HepG2 (cell line): ENCODE data around the gene C16orf86. TPM values are rescaled to one million over a fixed set of nuclear protein-coding genes. Genes with fewer than 3 reads are reported as not detected.
A peak's percentile ranks its signal among the peaks of the same experiment; 100 is the strongest.

ENCODE experiments used
- DRAP1 ChIP-seq: IDR thresholded peaks from 2 replicates; pipeline ENCODE4 v1.6.1; 2016; ENCODE audit warnings: missing genetic modification reagents, missing compliant biosample characterization
- EHMT2 ChIP-seq: fragments of 200-600 bp; sonication (generic); IDR thresholded peaks from 2 replicates; pipeline ENCODE4 v1.7.0; 2017; ENCODE audit warnings: antibody characterized with exemption, low read depth, low read length, borderline replicate concordance
- ETV6 ChIP-seq: sonication (generic); formaldehyde crosslinking; conservative IDR thresholded peaks from 2 replicates; pipeline ENCODE4 v1.4.0; 2020; ENCODE audit warnings: missing genetic modification reagents
- HIVEP1 ChIP-seq: sonication (generic); formaldehyde crosslinking; IDR thresholded peaks from 2 replicates; pipeline ENCODE4 v1.4.0; 2020; ENCODE audit warnings: mild to moderate bottlenecking, missing genetic modification reagents
- HNRNPL ChIP-seq: fragments of 200-400 bp; formaldehyde crosslinking; IDR thresholded peaks from 2 replicates; pipeline ENCODE4 v1.6.1; 2017; ENCODE audit warnings: mild to moderate bottlenecking, low read depth, low read length
- IKZF4 ChIP-seq: sonication (generic); formaldehyde crosslinking; IDR thresholded peaks from 2 replicates; pipeline ENCODE4 v1.5.1; 2020; ENCODE audit warnings: borderline replicate concordance, mild to moderate bottlenecking, low read depth, missing genetic modification reagents; ENCODE audit errors: not compliant biosample characterization
- MXI1 ChIP-seq: IDR thresholded peaks from 3 replicates; pipeline ENCODE4 v1.6.1; 2012; ENCODE audit warnings: low read depth, low read length, inconsistent platforms, borderline replicate concordance
- NCOR1 ChIP-seq: fragments of 200-600 bp; sonication (generic); IDR thresholded peaks from 2 replicates; pipeline ENCODE4 v1.7.0; 2017; ENCODE audit warnings: antibody characterized with exemption, low read length, borderline replicate concordance
- POLR2A ChIP-seq, 2 experiments: IDR thresholded peaks; 2 replicates each; pipeline ENCODE4 v1.6.1; 2011; ENCODE audit warnings: low read depth in 2 of 2, low read length in 2 of 2, mild to moderate bottlenecking in 1 of 2, moderate library complexity in 1 of 2; ENCODE audit not compliant: insufficient read depth in 1 of 2
- SOX5 ChIP-seq: IDR thresholded peaks from 2 replicates; pipeline ENCODE4 v1.6.1; 2016; ENCODE audit warnings: borderline replicate concordance
- STAT6 ChIP-seq: sonication (generic); formaldehyde crosslinking; IDR thresholded peaks from 2 replicates; pipeline ENCODE4 v1.4.0; 2020; ENCODE audit warnings: missing genetic modification reagents, mild to moderate bottlenecking, borderline replicate concordance
- ZNF17 ChIP-seq: sonication (generic); formaldehyde crosslinking; IDR thresholded peaks from 2 replicates; pipeline ENCODE4 v1.5.0; 2020; ENCODE audit warnings: mild to moderate bottlenecking, missing genetic modification reagents
- ZNF576 ChIP-seq: sonication (generic); formaldehyde crosslinking; IDR thresholded peaks from 2 replicates; pipeline ENCODE4 v1.4.0; 2020; ENCODE audit warnings: mild to moderate bottlenecking, missing genetic modification reagents
- ZNF674 ChIP-seq: sonication (generic); formaldehyde crosslinking; IDR thresholded peaks from 2 replicates; pipeline ENCODE4 v1.5.0; 2020; ENCODE audit warnings: low read depth, mild to moderate bottlenecking, missing genetic modification reagents
- ZNF800 ChIP-seq: sonication (generic); formaldehyde crosslinking; IDR thresholded peaks from 2 replicates; pipeline ENCODE4 v1.4.0; 2020; ENCODE audit warnings: missing genetic modification reagents
- ZSCAN20 ChIP-seq: sonication (generic); formaldehyde crosslinking; IDR thresholded peaks from 2 replicates; pipeline ENCODE4 v1.4.0; 2020; ENCODE audit warnings: missing genetic modification reagents, mild to moderate bottlenecking, borderline replicate concordance
- polyA plus RNA-seq, 8 experiments: library from polyadenylated mRNA; depleted of rRNA in 3 of 8; stranded (reverse) in 7 of 8; unstranded in 1 of 8; fragments of >200 nt; fragmentation: Illumina TruSeq in 4 of 8; extraction: Trizol in 4 of 8; gene quantifications; 2 replicates each; pipeline versions ENCODE4 v1.2.1 to v1.2.3, GENCODE V29; 2011 to 2016; ENCODE audit warnings: low read depth in 4 of 8, missing spikeins in 1 of 8, mixed read lengths in 1 of 8; ENCODE audit not compliant: insufficient read depth in 1 of 8
- total RNA-seq, 5 experiments: library from RNA; depleted of rRNA; stranded (reverse); fragments of >200 nt; fragmentation: Illumina TruSeq; extraction: Trizol; gene quantifications; 2 replicates each; pipeline ENCODE4 v1.2.3, GENCODE V29; 2016; ENCODE audit warnings: low read depth in 1 of 5
- TF ChIP-seq, protein P1 (sequence below): sonication (generic); IDR thresholded peaks from 2 replicates; pipeline ENCODE4 v1.6.1; 2016; ENCODE audit warnings: low read depth, borderline replicate concordance
- TF ChIP-seq, protein P2 (sequence below): sonication (generic); formaldehyde crosslinking; IDR thresholded peaks from 2 replicates; pipeline ENCODE4 v1.9.0; 2022; ENCODE audit warnings: low read depth, missing genetic modification reagents

C16orf86 gene
- total and polyA plus RNA-seq, 2 of the 13 experiments (the other 11 are each of a cell fraction or from before 2014, with no cell fraction given) = 1.5 to 3.1 TPM

DNA sequence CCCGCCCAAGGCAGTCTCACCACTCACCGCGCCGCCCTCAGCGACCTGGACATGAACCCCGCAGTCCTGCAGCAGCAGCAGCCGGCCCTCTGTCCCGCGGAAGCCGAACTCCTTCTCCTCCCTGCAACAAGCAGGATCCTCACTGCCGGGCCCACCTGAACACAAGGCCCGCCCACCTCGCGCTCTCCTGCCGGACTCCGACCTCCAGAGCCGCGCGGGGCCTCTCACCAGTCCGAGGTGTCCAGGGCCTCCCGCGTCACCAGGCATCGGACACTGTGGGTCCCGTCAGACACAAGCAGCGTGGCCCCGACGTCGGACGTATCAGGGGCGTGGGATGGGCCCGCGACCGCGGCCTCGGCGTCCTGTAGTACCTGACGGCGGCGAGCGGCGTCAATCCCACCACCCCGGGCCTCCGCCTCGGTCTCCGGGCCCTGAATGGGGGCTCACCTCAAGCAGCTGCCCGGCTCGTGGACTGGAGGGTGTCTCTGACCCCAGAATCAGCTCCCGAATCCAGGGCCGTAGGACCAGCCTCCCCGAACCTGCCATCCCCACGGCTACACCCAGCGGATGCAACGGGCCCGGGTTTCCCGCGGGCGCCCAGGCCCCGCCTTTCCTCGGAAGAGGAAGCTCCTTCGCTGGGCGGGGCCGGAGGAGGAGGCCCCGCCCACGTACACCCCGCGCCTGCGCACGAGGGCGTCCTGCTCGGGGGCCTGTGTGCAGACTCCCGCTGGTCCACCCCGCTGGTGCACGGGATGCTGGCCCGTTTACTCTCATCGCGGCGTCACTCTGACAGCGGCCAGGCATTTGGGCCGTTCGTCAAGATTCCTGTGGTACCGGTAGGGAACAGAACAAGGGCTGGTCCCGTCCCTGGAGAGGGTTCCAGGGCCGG is 6.7 kb upstream of the C16orf86 start, which contains the start of gene ACD (continued):
- no peak; the same call in 1 of the 2 replicates for TF ChIP-seq ZNF674 (CRISPR knock-in tag)
- no peak for TF ChIP-seq EHMT2
- TF ChIP-seq ZNF800 (CRISPR knock-in tag) = peak; percentile 56; the same call in 1 of the 2 replicates
- peak in 1 of 2 experiments; percentile 78; a peak in 2 of 4 replicates for TF ChIP-seq POLR2A (IDR thresholded peaks at IDR 0.05; ENCODE audit: insufficient read depth in 1 of 2, low read depth in 2 of 2, low read length in 2 of 2)
- peak; percentile 73; the same call in 1 of the 2 replicates for TF ChIP-seq HNRNPL
- peak; percentile 69 for TF ChIP-seq IKZF4 (CRISPR knock-in tag)
- TF ChIP-seq MXI1 = peak; percentile 86; the same call in 2 of the 3 replicates
- TF ChIP-seq, protein P1, sequence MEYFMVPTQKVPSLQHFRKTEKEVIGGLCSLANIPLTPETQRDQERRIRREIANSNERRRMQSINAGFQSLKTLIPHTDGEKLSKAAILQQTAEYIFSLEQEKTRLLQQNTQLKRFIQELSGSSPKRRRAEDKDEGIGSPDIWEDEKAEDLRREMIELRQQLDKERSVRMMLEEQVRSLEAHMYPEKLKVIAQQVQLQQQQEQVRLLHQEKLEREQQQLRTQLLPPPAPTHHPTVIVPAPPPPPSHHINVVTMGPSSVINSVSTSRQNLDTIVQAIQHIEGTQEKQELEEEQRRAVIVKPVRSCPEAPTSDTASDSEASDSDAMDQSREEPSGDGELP = peak; percentile 14; the same call in 1 of the 2 replicates
- no peak for TF ChIP-seq ZNF17 (CRISPR knock-in tag)
- peak; percentile 46; the same call in 1 of the 2 replicates for TF ChIP-seq NCOR1
- TF ChIP-seq, protein P2, sequence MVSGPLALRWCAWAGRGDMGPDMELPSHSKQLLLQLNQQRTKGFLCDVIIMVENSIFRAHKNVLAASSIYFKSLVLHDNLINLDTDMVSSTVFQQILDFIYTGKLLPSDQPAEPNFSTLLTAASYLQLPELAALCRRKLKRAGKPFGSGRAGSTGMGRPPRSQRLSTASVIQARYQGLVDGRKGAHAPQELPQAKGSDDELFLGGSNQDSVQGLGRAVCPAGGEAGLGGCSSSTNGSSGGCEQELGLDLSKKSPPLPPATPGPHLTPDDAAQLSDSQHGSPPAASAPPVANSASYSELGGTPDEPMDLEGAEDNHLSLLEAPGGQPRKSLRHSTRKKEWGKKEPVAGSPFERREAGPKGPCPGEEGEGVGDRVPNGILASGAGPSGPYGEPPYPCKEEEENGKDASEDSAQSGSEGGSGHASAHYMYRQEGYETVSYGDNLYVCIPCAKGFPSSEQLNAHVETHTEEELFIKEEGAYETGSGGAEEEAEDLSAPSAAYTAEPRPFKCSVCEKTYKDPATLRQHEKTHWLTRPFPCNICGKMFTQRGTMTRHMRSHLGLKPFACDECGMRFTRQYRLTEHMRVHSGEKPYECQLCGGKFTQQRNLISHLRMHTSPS (CRISPR knock-in tag) = peak; percentile 5; the same call in 1 of the 2 replicates
- TF ChIP-seq ZNF576 (CRISPR knock-in tag) = 0 out of 2 replicates have a peak, but pooled peaks have one; percentile 22
- peak; percentile 76; the same call in 1 of the 2 replicates for TF ChIP-seq STAT6 (CRISPR knock-in tag)
- TF ChIP-seq ETV6 = no peak
- TF ChIP-seq HIVEP1 (CRISPR knock-in tag) = peak; percentile 75
- TF ChIP-seq ZSCAN20 (CRISPR knock-in tag) = 0 out of 2 replicates have a peak, but pooled peaks have one; percentile 29
- TF ChIP-seq DRAP1 (CRISPR knock-in tag) = peak; percentile 86
- no peak for TF ChIP-seq SOX5 (CRISPR knock-in tag)
